ENCODE measurements around the gene TMEM244.

DNA sequence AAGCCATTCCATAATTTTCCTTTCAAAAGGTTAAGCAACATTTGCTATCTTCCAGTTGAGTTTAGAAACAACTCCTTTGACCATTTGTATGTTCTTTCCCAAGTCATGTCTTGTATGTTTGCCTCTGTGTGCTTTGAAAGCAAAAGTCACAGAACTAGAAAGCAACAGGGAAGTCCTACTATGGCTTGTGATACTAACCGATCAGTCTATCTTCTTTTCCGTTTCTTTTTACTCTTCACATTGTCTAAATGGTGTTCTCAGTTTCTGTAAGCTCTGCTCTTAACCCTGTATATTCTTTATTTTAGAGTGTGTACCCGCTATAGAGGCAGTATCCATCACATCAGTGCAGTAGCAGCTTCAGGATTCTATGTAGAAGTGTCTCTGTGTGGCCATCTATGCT lies 32.9 kb downstream of the TMEM244 start:
- TF ChIP-seq, protein P1, sequence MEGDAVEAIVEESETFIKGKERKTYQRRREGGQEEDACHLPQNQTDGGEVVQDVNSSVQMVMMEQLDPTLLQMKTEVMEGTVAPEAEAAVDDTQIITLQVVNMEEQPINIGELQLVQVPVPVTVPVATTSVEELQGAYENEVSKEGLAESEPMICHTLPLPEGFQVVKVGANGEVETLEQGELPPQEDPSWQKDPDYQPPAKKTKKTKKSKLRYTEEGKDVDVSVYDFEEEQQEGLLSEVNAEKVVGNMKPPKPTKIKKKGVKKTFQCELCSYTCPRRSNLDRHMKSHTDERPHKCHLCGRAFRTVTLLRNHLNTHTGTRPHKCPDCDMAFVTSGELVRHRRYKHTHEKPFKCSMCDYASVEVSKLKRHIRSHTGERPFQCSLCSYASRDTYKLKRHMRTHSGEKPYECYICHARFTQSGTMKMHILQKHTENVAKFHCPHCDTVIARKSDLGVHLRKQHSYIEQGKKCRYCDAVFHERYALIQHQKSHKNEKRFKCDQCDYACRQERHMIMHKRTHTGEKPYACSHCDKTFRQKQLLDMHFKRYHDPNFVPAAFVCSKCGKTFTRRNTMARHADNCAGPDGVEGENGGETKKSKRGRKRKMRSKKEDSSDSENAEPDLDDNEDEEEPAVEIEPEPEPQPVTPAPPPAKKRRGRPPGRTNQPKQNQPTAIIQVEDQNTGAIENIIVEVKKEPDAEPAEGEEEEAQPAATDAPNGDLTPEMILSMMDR (IDR thresholded peaks at IDR 0.05) = no peak
- TF ChIP-seq EP300 (IDR thresholded peaks at IDR 0.05) (no peak), POLR2AphosphoS5 (IDR thresholded peaks at IDR 0.05) (no peak)
